ENCODE data around the gene YAP1.

YAP1 gene

GRCh38 chr11:102154806-102155205 lies 44.6 kb downstream of the YAP1 start:
- TF ChIP-seq CTCF (IDR thresholded peaks at IDR 0.05; ENCODE audit: insufficient read depth, missing control alignments) = no peak
- FAIRE-seq (no peak), DNase-seq (ENCODE audit: insufficient read length, low spot score) (no peak)

DNA sequence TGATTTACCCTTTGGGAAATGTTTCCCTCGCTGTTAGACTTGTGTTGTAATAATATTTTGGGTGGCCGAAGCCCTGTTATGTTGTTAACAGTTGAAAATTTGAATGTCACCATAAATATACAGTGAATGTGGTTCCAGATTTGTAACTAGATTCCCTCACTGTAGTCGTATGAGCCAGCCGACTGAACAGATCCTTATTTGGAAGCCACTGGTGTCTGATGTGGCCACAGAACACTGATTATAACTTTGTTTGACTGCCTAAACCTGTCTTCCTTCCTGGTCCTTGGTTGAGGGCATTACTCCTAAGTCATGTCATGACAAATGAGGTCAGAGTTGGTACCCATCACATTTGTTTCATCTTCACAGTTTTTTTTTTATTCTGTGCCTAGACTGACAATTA lies 45.4 kb downstream of the YAP1 start:
- DNase-seq (ENCODE audit: insufficient read length, low spot score) (no peak), FAIRE-seq (no peak)
- TF ChIP-seq CTCF (IDR thresholded peaks at IDR 0.05; ENCODE audit: insufficient read depth, missing control alignments) = no peak

DNA sequence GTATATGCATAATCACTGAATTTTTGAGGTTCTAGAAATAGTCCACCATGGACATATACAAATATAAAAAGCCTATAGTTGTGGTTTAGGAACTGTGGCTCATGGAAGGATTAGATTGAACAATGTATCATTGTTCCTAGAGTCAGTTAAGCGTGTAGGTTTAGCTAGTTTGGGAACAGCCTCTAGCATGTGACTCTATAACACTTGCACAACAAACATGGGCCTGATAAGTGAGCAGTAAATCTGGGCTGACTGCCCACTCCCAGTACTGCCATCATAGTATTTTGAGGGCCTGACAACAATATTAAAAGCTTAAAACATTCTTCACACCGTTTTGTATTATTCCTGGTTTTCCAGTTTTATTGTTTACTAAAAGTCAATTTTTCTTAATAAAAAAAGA lies 47.0 kb downstream of the YAP1 start:
- FAIRE-seq = no peak
- no peak for DNase-seq (ENCODE audit: insufficient read length, low spot score)
- TF ChIP-seq CTCF (IDR thresholded peaks at IDR 0.05; ENCODE audit: insufficient read depth, missing control alignments) = no peak

GRCh38 chr11:102158164-102158735 lies 48.0 kb downstream of the YAP1 start:
- DNase-seq (ENCODE audit: insufficient read length, low spot score) (no peak), FAIRE-seq (no peak)
- TF ChIP-seq CTCF (IDR thresholded peaks at IDR 0.05; ENCODE audit: insufficient read depth, missing control alignments) = no peak

- FAIRE-seq (no peak), DNase-seq (ENCODE audit: insufficient read length, low spot score) (no peak)
- no peak for TF ChIP-seq CTCF (IDR thresholded peaks at IDR 0.05; ENCODE audit: insufficient read depth, missing control alignments)
Measured at GRCh38 chr11:102163368-102163767, 53.1 kb downstream of the YAP1 start.

GRCh38 chr11:102166175-102167064 lies 56.2 kb downstream of the YAP1 start:
- no peak for FAIRE-seq
- no peak for DNase-seq (ENCODE audit: insufficient read length, low spot score)
- no peak for TF ChIP-seq CTCF (IDR thresholded peaks at IDR 0.05; ENCODE audit: insufficient read depth, missing control alignments)

- TF ChIP-seq CTCF (IDR thresholded peaks at IDR 0.05; ENCODE audit: insufficient read depth, missing control alignments) = no peak
- no peak for DNase-seq (ENCODE audit: insufficient read length, low spot score)
- no peak for FAIRE-seq
Measured at GRCh38 chr11:102168481-102168880, 58.2 kb downstream of the YAP1 start.
